GM21367 (cell line): ENCODE data around the gene DEFB121.
"Not testable (repeated sequence)": the region's sequence is repeated elsewhere in the genome, so short reads cannot be mapped to it uniquely, and the experiment has no call there.

Experiments used
- ATAC-seq: cut with Tn5 transposase; IDR thresholded peaks from one replicate; pipeline ENCODE4 v1.9.1; 2021; ENCODE audit not compliant: unreplicated experiment

The DEFB121 gene, protein sequence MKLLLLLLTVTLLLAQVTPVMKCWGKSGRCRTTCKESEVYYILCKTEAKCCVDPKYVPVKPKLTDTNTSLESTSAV

DNA sequence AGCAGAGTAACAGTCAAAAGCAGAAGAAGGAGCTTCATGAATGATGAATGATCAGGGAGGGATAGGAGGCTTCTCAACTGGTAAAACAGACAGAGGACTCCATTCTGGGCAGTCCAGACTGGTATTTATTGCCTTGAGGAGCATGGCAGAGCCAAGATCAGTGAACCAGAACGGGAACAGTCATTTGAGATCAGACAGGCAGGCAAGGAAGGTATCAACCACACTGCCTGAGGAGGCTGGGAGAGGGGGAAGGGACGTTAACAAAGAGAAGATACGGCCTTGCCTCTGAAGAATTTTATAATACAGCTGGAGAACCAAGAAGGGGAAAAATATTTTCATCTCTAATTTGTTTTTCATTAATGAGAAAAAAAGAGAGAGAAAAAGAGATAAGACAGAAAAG, at the start of gene DEFB121:
TSS of gene DEFB121 (minus strand) at position 101 of the 400 bp plus-strand sequence. CDS start at position 38, 63 bp downstream.
- ATAC-seq: no peak

DNA sequence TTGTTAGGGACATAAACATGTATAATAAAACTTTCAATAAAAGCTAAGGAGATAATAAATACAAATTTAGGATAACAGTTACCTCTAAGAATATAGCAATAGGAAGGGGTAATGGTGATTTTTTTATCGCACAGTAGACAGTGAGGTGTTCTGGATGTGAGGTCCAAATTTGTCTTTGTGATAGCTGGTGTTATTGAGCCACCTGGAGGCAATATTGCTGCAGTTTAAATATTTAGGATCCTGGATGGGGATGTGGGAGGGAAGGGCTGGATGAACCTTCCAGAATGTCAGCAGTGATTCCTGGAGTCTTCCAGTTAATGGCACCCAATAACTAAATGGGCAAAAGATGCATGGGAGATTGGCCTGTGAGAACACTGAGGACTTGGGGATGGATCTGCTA, 48.3 kb upstream of the DEFB121 start:
- no peak for ATAC-seq

DNA sequence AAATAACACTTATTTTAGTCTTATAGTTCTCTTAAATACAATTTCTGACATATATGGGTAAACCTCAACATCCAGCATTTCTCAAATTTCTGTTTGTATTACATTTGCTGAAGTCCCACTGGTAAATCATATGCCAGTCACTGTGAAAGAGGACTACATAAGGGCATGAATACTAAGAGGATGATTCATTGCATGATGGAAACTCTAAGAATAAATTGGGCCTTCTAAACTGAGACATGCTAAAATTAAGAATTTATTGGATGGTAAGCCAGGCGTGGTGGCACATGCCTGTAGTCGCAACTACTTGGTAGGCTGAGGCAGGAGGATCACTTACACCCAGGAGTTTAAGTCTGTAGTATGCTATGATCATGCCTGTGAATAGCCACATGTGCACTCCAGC, 46.6 kb upstream of the DEFB121 start:
- ATAC-seq: no peak

DNA sequence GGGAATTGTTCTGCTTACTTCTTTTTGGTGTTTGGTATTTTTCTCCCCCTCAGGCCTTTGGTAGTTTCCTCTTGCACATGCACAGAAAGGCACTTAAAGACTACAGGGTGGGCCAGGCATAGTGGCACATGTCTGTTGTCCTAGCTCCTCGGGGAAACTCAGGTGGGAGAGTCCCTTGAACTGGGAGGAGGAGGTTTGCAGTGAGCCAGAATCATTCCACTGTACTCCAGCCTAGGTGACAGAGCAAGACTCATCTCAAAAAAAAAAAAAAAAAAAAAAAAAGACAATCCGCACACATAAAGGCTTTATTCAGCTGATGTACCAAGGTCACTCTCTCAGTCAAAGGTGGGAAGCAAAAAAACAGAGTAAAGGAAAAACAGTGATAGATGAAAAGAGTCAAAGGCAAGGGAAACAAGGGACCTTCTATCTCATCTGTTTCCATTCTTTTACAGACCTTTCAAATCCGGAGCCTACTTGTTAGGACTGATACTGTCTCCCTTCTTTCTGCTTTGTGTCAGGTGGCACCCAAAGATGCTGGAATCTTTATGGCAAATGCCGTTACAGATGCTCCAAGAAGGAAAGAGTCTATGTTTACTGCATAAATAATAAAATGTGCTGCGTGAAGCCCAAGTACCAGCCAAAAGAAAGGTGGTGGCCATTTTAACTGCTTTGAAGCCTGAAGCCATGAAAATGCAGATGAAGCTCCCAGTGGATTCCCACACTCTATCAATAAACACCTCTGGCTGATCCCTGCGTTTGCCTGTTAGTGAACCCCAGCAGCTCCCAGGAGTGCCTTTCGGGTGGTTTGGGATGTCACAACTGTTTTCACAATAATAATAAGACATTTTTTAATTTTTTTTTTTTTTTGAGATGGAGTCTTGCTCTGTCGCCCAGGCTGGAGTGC, 43.7 kb upstream of the DEFB121 start:
- no peak for ATAC-seq

DNA sequence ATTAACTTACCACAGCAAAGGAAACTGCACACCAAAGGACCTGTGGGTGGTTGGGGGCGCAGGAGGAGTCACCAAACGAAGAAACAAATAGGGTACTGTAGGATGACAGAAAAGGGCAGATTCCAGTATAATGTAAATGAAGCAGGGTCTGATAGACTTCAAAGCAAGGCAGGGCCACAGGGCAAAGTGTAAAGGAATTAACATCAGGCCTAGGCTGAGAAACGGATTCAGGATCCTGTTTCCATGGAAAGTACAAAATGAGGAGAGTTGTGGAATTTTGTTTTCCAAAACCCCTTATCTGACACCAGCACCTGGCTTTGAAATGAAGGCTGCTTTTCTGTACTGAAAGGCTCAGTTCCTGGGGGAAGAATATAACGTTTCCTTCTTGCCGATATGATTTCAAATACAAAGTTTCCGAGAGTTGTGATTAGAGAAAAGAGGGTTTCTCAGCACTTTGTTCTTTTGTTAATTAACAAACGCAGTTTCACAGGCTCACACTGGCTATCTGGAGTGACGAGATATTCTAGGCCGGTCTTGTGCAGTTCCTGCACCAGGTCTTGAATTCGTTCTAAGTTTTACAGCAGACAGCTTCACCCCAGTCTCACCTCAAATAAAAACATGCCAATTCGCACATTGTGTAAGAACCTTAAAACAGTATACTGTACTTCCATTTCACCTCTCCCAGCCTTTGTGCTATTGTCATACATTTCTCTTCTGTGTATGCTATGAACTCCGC, 40.2 kb upstream of the DEFB121 start:
- no peak for ATAC-seq

DNA sequence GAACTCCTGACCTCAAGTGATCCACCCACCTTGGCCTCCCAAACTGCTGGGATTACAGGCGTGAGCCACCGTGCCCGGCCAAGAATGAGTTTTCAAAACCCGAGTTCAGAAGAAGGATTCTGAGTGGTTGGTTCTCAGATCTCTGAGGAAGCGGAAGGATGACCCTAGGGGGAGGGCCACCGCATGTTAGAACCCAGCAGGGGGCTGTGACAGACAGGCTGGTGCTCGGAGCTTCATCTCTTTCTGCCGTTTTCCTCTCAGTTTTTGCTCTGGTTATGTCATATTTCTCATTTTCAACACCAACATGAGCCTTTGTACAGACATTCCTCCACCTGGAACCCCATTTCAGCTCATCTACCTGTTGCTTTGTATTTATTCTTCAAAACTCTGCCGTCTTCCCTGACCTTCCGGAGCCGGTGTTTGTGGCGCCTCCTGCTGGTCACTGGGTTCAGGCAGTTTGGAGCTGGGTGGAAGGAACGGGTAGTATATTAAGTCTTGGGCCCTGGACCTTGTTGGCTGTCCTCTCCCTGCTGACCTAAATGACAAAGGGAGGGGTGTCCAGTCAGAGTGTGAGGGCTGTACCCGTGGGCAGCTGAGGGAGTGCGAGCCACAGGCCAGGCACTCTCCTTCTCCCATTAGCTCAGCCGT, 34.1 kb upstream of the DEFB121 start, which contains the start of gene DEFB123:
TSS of gene DEFB123 (plus strand) at position 621 of the 648 bp plus-strand sequence. CDS start 67 bp downstream, outside the sequence.
- no peak for ATAC-seq

DNA sequence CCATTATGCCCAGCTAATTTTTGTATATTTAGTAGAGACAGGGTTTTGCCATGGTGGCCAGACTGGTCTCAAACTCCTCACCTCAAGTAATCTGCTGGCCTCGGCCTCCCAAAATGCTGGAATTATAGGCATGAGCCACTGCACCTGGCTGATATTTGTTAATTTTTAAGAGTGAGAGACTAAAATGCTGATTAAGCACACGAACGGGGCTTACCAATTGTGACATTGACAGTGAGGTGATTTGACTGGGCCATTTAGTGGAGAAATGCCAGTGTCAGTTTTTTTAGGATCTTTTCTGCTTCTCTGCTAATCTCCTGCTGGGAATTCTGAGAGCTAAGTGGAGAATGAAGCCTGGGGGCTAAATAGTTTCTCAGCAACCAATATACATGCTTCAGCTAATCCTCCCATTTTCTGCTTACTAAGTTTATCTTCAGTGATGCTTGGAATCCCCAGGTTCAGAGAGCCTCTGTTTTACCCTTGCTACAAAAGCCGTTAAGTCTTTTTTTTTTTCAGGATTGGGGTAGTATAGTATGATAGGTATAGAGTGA, 24.6 kb upstream of the DEFB121 start:
- no peak for ATAC-seq

DNA sequence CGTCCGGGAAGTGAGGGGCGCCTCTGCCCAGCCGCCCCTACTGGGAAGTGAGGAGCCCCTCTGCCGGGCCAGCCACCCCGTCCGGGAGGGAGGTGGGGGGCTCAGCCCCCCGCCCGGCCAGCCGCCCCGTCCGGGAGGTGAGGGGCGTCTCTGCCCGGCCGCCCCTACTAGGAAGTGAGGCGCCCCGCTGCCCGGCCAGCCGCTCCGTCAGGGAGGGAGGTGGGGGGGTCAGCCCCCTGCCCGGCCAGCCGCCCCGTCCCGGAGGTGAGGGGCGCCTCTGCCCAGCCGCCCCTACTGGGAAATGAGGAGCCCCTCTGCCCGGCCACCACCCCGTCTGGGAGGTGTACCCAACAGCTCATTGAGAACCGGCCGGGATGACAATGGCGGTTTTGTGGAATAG, 21.6 kb upstream of the DEFB121 start:
- ATAC-seq: not testable (repeated sequence)

DNA sequence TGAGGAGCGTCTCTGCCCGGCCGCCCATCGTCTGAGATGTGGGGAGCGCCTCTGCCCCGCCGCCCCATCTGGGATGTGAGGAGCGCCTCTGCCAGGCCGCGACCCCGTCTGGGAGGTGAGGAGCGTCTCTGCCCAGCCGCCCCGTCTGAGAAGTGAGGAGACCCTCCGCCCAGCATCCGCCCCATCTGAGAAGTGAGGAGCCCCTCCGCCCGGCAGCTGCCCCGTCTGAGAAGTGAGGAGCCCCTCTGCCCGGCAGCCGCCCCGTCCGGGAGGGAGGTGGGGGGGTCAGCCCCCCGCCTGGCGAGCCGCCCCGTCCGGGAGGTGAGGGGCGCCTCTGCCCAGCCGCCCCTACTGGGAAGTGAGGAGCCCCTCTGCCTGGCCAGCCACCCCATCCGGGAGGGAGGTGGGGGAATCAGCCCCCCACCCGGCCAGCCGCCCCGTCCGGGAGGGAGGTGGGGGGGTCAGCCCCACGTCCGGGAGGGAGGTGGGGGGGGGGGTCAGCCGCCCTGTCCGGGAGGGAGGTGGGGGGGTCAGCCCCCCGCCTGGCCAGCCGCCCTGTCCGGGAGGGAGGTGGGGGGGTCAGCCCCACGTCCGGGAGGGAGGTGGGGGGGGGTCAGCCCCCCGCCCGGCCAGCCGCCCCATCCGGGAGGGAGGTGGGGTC, 21.0 kb upstream of the DEFB121 start:
- not testable (repeated sequence) for ATAC-seq

DNA sequence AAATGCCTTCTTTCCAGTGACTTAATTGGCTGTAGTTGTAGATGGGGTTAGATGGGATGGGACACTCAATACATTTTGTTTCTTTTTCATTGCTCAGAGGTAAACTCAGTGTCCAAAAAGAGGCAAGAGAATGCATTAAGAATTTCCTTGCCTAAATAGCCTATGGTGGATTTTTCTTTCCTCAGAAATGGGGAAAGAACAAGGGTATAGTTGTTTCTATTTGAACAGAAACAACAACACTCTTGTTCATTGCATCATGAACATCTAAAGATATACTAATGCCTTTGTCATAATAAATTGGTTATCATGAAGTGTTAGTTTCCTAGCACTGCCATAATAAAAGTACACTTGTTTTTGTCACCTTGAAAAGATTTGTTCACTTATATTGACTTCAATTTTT, 19.8 kb upstream of the DEFB121 start:
- no peak for ATAC-seq

DNA sequence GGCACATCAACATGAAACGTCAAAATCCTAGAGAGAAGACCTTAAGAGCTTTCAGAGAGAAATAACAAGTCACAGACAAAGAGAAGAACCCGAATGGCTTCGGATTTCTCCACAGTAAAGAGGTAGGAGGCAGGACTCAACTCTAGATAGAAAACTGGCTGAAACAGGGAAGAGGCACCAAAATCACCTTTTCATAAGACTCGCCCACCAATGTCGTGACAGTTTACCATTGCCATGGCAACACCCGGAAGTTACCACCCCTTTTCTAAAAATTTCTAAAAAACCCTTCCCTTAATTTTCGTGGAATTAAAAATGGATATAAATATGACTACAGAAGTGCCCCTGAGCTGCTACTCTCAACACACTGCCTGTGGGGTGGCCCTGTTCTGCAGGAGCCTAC, 12.3 kb upstream of the DEFB121 start:
- no peak for ATAC-seq

DNA sequence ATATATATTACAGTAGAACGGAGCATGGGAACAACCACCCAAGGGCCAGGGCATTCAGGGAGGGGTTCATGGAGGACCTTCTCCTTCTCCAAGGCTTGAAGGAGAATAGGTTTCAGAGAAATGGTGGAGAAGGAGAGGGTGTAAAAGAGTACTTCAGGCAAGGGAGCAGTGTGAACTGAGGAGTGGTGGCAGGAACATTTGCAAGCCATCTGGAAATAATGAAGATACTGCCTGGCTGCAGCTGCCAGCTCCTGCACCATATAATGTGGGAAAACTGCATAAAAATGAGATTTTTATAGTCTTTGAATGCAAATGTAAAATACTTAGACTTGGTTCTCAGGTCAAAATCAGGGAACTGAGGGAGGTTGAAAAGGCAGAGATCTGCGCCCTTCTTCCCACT, 9.6 kb upstream of the DEFB121 start:
- no peak for ATAC-seq

DNA sequence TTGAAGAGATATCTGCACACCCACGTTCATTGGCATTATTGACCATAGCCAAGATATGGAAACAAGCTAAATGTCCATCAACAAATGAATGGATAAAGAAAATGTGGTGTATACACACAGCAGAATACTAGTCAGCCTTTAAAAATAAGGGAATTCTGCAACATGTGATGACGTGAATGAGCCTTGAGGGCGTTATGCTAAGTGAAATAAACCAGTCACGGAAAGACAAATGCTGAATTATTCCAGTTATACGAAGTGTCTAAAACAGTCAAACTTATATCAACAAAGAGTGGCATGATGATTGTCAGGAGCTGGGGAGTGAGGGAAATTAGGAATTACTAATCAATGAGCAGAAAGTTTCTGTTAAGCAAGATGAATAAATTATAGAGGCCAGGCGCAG, 8.4 kb upstream of the DEFB121 start:
- no peak for ATAC-seq

DNA sequence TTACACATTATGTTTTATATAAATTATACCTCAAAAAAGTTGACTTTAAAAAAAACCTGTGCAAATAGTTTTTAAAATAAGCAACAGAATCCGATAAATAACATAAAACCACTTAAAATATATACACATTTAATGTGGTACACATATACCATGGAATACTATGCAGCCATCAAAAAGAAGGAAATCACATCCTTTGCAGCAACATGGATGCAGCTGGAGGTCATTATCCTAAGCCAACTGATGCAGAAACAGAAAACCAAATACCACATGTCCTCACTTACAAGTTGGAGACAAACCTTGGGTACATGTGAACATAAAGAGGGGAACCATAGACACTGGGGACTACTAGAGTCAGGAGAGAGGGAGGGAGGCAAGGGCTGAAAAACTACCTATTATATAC, 4.0 kb upstream of the DEFB121 start:
- no peak for ATAC-seq

DNA sequence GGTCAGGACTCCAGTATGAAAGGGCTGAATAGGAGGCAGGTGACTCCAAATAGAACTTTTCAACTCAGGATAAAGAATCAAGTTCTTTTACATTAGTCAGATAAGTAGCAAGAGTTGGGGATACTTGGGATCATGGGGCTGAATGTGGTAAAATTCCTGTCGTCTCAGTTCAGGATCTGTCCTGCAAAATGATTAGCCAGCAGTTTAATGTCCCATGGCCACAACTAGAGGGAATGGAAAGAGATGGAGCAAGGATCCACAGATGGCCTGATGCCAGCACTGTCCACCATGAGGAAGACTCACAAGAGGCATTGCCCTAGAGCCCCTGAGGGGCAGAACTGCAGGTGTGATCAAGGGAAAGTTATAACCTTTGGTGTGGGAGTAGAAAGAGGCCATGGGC, 2.1 kb downstream of the DEFB121 start:
- no peak for ATAC-seq

DNA sequence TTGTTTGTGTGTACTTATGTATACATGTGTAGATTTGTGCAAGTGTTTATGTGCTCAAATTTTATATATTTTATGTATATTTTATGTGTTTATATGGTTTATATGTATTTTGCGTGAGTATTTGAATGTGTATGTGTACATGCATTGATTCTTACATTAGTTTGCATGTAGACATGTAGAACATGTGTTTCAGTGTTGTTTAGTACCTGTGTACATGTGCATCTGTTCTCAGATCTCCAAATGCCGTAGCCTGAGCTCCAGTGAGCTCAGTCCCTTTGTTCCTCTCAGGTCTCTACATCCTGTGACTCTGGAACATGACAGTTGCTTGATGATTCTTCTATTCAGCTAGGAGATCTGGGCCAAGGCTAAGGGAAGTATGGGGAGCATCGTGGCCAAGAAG, 11.1 kb downstream of the DEFB121 start:
- no peak for ATAC-seq

DNA sequence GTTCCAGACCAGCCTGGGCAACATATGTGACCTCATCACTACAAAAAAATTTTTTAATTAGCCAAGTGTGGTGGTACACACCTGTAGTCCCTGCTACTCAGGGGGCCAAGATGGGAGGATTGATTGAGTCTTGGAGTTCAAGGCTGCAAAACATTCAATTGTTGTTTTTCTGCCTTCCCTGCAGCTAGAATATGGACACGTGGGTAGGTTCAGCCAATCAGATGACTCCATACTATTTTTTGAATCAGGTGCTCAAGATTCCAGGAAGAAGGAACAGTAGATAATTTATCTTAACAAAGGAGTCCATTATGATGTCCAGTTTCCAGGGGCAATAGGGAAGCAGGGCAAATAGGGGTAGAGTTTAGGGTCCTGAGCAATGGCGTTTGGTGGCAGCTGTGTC, 13.2 kb downstream of the DEFB121 start:
- no peak for ATAC-seq

DNA sequence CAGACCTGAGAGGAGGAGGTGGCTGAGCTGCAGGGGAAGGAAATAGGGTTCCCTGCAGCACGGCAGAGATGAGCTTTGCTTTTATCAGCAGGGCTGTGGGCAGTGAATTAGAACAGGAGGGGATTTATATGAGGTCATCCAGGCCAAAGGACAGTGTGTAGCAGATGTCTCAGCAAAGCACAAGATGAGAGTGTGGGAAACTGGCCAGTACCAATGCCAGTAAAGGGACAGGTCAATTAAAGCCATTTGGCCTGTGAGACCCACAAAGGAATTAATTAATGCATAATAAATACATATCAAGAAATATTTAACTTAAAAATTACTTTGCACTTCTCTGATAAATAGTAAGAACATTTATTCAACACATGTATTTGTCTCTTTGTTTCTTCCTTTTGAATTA, 15.5 kb downstream of the DEFB121 start, which contains the start of gene DEFB119:
TSS of gene DEFB119 (minus strand) at position 101 of the 400 bp plus-strand sequence. CDS start 107 bp downstream, outside the sequence.
- ATAC-seq: no peak

DNA sequence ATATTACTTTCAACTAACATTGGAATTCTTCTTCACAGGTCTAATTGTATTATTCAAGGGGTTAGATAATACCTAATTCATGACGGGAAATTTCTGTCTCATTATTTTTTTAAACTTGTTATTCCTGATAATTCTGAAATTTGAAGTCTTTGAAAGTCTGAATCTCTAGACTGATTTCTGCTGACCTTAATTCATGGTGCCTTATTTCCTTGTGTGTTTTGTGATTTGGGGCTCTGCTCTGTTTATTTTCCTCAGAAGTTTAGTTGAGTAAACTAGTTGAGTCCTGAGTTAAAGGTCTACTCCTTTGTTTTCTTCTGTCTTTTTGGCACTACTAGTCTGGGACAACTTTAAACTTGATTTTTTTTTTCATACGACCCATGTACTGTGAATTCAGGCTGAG, 31.7 kb downstream of the DEFB121 start:
- ATAC-seq: no peak

DNA sequence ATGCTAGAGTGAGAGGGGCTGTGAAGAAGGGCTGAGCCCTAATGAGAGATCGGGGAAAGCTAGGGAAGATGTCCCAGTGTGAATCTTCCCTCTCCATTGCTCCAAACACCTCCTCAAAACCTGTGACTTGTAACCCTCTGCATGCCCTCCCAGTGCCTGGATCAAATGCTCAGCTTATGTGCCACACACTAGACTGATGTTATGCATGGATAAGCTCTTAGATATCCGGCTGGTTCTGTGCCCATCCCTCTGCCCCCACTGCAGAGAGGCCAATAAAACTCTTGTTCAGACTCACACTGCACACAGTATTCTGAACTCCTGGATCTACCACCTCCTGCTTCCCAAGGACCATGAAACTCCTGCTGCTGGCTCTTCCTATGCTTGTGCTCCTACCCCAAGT, 37.7 kb downstream of the DEFB121 start, which contains the start of gene DEFB118:
TSS of gene DEFB118 (plus strand) at position 301 of the 400 bp plus-strand sequence. CDS start at position 351, 50 bp downstream.
- ATAC-seq: no peak
